Stimulated activated CD8-positive, alpha-beta memory T cell treated with anti-CD3 and anti-CD28 coated beads, Interleukin-15, amount 100 ng/mL, for 48 hours (primary cell): ENCODE data around the gene TIGAR.
A peak's percentile ranks its signal among the peaks of the same experiment; 100 is the strongest.

Experiments
- DNase-seq, 2 donors: peaks; one replicate each; pipeline ENCODE4 v3.0.0-alpha.2; 2020; ENCODE audit warnings: low read depth in 2 of 2

Gene TIGAR, protein sequence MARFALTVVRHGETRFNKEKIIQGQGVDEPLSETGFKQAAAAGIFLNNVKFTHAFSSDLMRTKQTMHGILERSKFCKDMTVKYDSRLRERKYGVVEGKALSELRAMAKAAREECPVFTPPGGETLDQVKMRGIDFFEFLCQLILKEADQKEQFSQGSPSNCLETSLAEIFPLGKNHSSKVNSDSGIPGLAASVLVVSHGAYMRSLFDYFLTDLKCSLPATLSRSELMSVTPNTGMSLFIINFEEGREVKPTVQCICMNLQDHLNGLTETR

DNA sequence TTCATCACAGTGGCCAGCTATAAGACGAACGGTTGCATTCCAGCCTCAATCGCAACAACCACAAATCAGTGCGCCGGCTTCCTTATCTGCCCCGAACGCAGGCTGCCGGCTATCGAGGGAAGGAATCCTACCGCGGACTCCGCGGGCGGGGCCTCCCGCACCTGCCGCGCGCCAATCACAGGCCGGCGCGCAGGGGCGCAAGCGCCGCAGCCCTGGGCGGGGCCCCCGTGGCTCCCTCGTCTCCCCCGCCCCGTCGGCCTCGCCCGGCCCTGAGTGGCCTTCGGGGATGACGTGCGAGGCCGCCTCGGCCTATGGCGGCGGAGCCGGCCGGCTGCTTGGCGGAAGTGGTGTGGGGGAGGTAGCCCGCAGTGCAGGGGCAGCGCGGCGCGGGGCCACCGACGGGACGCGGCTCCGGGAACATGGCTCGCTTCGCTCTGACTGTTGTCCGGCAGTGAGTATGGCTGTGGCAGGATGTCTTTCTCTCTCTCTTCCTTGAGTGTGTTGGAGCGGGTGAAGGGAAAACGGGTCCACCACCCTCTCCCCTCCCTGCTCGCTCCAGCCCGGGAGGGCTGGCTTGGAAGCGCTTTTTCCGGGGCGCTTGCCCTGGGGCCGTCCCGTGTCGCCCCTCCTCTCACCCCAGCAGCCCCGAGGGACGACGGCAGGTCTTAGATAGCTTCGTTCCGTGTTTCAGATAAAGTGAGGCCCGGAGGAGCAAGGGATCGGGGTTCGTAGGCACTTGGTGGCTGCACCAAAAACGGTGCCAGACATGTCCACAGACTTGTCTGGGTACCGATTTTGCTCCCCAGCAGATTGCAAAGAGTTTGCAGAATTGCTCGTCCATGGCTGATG is at the start of gene TIGAR:
Gene TIGAR (plus strand): TSS at position 361 of the 849 bp plus-strand sequence. CDS start 59 bp downstream, at position 420.
- DNase-seq: peak; percentile 92

DNA sequence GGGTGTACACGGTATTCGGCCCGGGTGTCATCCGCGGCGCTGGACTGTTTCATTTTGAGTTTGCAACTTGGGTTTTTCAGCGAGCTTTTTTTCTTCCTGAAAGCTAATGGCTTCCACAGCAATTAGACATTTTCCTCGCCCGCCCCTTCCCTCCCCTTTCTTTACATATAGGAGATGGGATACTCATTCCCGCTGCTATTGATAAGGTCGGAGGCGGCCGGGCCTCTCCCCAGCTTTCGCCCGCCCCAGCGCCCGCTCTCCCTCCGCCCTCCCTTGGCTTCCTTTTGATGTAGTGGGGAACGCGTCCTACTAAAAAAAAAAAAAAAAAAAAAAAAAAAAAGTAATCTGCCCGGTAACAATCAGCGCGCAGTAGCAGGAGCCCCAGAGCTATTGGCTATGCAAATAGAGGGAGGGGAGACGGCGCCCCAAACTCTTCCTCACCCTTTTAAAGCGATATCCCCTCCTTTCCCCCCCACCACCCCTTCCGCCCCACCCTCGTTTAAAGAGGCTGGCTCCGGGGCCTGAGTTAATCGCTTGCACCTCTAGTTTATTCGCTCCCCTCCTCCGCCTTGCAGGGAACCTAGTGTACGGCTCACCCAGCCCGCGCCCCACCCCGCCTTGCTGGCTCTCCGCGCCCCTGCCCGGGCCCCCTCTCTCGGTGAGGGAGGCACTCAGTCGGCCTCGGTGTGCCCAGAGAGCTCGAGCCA is 49.1 kb upstream of the TIGAR start:
- peak; percentile 81 for DNase-seq

DNA sequence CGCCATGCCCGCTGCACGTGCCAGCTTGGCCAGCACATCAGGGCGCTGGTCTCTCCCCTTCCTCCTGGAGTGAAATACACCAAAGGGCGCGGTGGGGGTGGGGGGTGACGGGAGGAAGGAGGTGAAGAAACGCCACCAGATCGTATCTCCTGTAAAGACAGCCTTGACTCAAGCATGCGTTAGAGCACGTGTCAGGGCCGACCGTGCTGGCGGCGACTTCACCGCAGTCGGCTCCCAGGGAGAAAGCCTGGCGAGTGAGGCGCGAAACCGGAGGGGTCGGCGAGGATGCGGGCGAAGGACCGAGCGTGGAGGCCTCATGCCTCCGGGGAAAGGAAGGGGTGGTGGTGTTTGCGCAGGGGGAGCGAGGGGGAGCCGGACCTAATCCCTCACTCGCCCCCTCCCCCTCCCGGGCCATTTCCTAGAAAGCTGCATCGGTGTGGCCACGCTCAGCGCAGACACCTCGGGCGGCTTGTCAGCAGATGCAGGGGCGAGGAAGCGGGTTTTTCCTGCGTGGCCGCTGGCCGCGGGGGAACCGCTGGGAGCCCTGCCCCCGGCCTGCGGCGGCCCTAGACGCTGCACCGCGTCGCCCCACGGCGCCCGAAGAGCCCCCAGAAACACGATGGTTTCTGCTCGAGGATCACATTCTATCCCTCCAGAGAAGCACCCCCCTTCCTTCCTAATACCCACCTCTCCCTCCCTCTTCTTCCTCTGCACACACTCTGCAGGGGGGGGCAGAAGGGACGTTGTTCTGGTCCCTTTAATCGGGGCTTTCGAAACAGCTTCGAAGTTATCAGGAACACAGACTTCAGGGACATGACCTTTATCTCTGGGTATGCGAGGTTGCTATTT is 48.4 kb upstream of the TIGAR start:
- DNase-seq: peak; percentile 77 to 83

DNA sequence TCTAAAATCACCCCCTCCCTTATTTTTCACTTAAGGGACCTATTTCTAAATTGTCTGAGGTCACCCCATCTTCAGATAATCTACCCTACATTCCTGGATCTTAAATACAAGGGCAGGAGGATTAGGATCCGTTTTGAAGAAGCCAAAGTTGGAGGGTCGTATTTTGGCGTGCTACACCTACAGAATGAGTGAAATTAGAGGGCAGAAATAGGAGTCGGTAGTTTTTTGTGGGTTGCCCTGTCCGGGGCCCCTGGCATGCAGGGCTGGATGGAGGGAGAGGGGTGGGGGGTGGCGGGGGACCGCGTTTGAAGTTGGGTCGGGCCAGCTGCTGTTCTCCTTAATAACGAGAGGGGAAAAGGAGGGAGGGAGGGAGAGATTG is 47.8 kb upstream of the TIGAR start:
- no peak for DNase-seq

DNA sequence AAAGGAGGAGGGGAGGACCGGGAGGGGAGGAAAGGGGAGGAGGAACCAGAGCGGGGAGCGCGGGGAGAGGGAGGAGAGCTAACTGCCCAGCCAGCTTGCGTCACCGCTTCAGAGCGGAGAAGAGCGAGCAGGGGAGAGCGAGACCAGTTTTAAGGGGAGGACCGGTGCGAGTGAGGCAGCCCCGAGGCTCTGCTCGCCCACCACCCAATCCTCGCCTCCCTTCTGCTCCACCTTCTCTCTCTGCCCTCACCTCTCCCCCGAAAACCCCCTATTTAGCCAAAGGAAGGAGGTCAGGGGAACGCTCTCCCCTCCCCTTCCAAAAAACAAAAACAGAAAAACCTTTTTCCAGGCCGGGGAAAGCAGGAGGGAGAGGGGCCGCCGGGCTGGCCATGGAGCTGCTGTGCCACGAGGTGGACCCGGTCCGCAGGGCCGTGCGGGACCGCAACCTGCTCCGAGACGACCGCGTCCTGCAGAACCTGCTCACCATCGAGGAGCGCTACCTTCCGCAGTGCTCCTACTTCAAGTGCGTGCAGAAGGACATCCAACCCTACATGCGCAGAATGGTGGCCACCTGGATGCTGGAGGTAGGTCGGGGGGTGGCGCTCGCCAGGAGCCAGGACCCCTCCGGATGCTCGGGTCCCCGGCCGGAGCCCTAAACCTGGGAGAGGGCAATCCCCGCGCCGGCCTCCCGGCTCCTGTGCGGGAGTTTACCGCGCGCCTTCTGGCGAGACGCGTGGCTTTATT is 47.2 kb upstream of the TIGAR start, which contains the start of gene CCND2:
Gene CCND2 (plus strand): TSS at position 111 of the 744 bp plus-strand sequence. CDS start 279 bp downstream, at position 390.
- peak; percentile 76 to 79 for DNase-seq

DNA sequence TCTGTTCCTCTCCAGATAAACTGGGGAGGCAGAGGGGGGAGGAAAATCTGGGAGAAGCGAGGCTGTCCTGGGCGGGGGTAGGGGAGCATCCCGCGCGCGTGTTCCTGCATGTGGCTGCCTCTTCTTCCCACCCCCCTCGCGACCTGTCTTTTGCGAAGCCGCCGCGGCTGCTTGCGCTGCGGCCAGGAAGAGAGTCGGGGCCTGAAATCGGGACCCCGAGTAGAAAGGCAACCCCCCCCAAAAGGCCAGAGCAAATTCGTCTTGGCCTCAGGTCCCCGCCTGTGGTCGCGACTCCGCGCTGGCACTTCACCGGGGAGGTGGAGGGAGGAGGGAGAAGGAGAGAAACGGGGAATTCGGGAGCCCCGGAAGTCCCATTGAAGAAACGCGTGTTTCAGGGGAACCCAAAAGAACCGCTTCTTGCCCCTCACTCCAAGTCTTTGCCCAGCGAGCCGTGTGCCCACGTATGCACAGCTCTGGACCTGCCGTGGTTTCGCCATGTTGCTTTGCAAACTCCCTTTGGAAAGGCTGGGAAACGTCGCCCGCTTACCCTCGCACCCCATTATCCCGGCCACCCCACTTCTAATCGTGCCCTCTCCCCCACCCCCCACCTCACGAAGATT is 46.5 kb upstream of the TIGAR start:
- no peak for DNase-seq

DNA sequence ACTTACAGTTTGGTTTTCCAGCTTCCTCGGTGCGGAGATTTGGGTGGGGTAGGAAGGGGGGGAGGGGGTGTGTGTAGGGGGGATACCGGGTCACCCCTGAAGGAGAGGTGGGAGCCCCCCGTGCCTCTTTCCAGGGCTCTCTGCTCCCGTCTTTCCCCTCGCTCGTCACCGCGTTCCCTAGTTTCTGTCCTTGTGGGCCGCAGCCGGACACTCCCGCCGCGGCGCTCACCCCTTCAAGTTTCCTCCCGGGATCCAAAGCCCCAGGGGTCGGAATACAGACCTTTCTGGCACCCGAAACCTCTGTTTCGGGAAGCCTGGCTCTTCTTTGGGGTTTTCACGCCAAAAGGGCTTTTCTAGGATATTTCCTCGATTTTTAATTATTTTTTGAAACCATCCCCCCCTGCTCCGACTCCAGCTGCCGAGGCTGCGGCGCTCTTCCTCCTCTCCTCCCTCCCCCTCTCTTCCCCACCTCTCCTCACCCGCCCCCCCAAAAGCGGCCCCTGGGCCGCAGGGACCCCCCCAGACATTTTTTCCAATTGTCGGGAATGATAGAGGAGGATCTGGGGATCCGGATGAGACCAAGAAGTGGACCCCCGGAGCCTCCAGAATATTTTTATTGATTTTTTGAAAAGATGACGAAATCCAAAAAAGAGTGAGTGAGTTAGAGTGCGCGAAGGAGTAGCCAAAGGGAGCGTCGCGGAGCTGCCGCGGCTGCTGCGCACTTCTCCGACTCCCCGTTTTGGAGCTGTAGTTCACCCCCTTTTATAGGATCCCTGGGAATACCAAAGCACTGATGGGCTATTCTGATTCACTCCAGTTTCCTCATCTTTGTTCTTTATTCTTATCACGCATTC is 45.8 kb upstream of the TIGAR start:
- DNase-seq: no peak

DNA sequence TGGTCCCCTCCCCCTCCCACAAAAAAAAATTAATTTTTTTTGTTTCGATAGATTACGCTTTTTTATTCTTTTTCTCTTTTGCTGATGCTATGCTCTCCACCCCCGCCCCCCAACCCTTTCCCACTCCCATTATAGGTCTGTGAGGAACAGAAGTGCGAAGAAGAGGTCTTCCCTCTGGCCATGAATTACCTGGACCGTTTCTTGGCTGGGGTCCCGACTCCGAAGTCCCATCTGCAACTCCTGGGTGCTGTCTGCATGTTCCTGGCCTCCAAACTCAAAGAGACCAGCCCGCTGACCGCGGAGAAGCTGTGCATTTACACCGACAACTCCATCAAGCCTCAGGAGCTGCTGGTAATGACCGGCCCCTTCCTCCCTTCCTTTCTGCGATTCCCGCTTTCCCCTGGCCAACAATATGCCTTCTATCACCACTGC is 45.1 kb upstream of the TIGAR start:
- no peak for DNase-seq

DNA sequence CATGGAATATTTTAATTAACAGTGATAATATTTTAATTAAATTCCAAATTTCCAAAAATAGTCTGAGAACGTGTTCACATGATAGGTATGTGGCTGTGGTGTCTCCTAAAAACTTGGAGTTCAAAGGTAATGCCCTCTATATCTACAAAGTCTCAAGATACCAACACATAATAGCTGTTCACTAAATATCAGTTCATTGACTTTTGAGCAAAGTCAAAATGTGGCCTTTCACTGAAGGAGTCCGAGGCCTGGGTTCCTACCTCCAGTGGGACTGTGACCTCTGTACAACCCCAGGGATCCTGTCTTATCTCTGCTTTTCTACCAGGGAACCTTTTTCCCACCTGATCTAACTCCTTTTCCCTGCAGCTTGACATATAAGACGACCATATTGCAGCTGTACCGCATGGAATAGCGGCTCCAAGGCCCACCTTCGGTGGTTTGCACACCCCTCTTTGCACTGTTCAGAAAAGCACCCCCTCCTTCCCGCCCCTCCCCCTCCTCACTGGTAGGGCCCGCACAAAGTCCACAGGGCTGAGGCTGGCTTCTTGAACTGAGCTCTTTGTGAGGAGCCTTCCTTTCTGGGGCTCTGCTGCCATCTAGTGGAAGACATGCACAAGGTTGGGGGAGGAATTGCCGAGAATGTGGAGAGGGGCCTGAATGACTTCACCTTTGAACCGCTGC is 44.3 kb upstream of the TIGAR start:
- peak; percentile 72 to 76 for DNase-seq

DNA sequence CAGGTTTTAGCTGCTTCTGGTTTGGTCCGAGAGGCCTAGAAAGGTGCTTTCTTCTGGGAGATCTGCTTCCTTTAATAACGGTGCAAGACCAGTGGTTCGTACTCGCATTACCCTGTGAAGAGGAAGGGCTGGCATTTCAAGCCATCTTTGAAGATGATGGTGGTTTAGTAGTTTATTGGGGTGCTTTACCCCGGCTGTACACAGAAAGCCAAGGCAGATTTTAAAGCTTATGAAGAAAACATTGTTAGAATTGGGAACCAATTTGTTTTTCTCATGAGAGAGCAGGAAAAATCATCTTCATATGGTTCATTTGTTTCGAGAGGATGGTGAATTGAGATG is 43.8 kb upstream of the TIGAR start:
- no peak for DNase-seq

DNA sequence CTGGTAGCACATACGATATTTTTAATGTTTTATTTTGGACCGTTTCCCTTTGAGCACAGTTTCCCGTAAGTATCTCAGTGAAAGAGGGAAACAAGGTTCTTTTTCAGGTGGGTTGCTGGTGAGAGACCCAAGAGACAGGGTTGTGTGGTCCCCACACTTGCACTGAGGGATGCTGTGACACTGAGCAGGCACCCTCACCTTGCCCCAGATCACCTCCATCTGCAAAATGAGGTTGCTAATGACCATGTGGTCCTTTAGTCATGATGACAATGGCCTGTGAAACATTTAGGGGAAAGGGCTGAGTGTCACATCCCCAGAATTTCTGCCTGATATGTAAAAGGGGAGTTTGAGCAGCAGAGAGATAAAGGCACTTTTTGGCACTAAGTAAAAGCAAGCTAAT is 43.2 kb upstream of the TIGAR start:
- no peak for DNase-seq

DNA sequence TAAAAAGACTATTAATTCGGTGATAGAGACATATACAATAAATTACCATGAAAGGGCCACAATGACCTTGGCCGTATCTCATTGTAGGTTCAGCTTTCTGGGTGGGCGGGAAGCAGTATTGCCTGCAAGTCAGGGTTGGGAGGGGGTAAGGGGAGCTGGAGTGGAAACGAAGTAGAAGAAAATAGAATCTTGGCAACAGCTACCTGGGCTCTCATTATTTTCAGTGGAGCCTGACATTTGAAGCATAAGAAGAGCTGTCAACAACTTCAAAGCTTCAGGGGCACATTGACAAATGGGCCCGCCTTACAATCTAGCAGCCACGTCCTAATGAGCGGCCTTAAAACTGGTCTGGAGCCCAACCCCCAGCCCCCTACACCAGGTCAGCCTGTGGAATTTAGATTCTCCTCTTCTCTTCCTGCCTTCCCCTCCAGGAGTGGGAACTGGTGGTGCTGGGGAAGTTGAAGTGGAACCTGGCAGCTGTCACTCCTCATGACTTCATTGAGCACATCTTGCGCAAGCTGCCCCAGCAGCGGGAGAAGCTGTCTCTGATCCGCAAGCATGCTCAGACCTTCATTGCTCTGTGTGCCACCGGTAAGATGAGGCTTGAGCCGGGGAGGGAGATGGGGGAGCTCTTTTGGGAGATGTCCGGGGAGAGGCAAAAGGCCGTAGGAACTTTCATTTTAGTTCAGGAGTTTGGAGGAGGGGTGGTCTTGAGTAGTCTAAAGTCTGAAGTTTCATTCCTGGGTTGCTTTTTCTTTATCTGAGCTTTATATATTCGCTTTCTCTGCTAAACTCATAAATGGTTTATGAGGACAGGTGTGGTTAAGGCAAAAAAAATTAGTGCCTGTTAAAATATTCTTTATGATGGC is 42.5 kb upstream of the TIGAR start:
- no peak for DNase-seq

DNA sequence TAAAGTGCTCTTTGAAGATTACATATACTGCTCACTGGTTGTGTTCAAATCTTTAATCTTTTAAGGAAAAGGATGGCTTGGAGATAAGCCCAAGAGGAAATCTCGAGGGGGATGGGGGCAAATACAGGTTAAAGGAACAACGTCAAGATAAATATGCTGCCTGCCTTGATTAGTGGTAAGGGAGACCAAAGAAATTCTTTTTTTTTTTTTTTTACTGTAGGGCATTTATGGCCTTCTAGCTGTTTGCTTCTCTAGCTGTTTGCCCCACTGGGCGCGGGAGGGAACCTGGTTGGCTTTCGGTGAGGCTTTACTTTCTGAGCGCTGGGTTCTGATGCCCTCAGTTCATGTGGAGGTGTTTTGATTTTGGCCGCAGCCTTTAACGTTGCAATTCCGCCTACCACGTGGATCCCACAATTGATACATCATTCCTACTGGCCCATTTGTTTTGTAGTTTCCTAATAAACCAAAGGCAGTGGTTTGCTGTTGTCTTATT is 41.8 kb upstream of the TIGAR start:
- DNase-seq: no peak

DNA sequence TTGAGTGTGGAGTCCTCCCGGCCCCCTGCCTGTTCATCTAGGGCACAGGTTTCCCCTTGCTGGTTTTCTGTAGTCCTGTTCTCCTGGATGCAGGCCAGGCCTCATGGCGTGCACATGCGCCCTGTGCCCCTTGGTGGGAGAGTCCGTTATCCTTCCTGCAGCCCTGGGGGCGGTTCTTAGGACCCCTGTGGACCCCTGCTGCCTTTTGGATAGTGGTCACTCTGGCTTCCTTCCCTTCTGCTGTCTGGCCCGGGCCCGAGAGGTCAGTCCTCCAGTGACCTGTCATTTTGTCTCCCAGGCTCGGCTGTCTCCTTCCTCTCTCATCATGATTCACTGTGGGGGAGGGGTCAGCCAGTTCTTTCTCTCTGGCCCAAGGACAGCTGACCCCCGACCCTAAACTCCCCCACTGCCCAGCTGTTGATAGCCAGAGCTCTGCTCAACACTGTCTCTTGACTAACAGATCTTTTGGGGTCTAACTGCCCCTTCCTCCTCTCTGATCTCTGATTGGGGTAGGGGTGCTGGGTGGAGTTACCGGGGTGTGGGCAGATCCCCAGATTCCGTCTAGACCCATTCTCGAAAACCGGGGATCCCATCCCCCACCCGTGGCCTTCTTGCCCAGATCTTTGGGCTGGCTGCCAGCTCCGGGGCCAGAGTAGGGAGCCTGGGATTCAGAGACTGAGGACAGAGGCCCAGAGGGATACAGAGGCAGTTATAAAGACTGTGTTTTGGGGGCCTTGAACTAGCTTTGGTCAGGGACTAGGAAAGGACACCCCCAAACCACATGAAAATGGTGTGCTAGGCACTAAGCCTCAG is 40.5 kb upstream of the TIGAR start:
- no peak for DNase-seq

DNA sequence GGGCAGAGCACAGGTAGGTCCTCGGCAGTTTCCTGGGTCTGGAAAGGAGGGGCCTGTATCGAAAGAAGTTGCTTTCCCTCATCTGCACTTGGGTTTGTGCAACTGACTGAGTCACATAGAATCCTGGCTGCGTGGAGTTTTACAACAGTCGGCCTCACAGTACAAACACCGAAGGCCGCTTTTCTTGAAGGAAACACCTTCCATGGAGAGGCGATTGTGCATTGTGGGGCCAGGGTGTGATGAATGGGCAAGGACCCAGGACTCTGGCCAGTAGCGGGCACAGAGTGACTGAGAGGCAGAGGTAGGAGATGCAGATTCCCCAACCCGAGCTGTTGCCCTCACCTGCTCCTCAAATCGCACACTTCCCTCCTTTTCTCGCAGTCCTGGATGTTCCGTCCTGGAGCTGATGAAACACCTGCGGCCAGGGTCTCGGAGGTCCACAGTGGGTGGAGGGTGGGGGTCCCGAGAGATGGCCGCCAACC is 39.8 kb upstream of the TIGAR start:
- DNase-seq: no peak

DNA sequence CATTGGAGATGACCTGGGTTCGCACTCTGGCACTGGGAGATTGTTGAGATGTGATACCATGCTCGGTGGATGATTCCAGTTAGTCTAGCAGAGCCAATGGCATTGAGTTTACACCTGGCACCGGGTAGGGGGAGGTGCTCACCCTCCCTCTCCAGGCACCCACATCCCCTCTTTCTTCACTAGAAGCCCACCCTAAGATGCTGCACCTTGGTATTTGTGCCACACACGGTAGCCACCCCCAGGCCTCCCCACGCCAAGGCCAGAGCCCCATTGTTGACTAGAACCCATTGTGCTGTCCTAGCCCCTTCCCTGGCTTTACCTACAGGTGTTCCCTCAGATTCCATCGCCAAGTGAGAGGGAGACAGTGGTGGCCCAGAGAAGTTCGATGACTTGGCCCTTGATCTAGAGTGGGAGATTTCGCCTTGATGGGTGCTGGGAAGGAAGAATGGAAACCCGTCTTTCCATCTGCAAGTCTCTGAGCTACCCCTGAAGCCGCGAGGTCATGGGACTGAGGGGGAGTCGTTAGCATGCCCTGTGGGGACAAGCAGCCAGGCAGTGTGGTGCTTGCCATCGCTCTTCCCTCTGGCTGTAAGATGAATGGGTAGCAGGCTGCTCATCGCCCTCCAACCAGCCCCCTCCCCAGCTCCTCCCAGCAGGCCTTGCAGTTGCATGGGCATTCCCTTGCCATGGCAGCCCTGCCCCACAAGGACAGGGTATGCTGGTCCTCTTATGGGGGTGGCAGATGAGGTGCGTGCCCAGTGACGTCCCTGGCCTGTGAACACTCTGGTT is 38.7 kb upstream of the TIGAR start:
- DNase-seq: no peak
